Stimulated activated CD4-positive, alpha-beta T cell treated with anti-CD3 and anti-CD28 coated beads, Interleukin-4, amount 100 ng/mL, for 24 hours (primary cell): ENCODE data around the gene MED4.
"Not testable (repeated sequence)": the region's sequence is repeated elsewhere in the genome, so short reads cannot be mapped to it uniquely, and the experiment has no call there.

ENCODE experiments used
- DNase-seq: peaks from one replicate; pipeline ENCODE4 v3.0.0-alpha.2; 2020

MED4 gene

DNA sequence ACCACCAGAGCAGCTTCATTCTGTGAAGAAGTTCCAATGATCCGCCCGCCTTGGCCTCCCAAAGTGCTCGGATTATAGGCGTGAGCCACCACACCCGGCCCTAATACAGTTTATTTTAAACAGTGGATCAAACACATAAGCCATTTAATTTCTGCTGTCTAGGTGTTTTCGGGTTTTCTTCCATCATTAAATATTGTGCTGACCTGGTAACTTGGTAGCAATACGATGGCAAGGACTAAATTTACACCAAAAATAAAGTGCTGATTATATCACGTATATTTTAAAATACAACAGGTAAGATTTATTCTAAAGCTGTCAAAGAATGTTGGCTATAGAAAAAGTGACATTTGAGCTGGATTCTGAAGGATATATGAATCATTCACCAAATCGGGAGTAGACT, 1.3 kb downstream of the MED4 start:
- DNase-seq = no peak

DNA sequence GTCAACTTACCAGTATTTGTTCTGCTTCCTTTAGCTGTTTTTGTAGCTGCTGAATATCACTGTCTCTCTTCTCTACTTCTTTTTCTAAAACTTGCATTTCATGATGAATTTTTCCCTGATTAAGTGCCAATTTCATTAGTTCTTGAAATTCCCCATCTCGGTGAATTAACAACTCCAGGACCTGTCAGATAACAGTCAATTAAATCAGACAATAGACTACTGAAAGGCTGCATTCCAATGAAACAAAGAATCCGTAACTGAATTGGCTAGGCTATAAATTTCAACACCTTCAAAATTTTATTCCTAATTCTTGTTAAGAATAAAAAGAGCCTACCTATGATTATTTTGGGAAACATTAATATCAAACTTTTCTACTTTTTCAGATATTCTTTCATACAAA, 8.6 kb downstream of the MED4 start:
- no peak for DNase-seq

DNA sequence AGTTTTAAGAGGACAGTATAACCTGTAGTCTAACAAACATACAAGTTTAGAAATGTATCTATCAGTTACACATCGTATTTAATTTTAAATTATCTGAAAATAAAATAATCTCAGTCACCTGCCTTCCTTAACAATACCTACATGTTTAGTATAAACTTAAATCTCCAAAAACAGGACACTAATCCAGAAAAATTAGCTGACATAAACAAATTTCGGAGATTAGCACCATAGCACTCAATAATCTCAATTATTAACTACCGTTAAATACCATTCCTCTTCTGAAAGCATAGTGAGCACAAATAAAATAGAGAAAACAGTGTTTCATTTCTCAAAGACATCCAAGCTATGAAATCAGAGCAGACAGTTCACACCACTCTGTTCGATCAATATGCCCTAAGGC, 13.2 kb downstream of the MED4 start:
- DNase-seq = no peak

DNA sequence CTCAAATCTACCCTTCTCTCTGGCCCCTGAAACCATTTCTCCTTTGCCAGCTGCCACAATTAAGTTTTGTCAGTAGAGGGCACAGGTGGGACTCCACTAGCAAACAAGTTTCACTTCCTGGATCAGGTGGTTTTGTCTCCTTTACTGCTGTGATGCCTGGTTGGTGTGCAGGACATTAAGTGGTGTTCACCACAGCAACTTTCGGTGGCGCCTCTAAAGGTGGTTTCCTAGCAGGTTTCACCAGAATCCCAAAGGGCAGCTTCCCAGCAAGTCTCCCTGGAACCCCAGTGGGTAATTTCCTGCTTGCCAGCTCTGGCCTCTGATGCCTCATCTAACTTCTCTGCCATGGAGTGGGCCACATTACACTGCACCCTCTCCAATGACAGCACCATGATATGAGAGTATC, 16.6 kb downstream of the MED4 start:
- DNase-seq = no peak

DNA sequence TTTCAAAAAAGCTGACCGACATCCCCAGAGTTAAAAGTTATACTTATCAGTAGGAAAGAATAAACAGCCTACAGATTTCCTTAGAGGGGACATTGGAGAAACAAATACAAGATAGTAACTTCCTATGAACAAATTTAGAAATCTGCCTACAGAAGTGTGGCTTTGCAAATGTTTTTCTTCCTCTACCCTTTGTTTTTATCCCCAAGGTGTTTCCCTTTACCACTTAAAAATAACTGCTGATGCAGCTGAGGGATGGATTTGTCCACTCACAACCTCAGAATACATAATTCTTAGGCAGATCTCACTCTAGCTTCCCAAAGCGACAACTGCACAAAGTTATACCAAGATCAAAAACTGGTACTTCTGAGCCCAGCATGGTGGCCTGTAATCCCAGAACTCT, 20.9 kb downstream of the MED4 start:
- DNase-seq = no peak

DNA sequence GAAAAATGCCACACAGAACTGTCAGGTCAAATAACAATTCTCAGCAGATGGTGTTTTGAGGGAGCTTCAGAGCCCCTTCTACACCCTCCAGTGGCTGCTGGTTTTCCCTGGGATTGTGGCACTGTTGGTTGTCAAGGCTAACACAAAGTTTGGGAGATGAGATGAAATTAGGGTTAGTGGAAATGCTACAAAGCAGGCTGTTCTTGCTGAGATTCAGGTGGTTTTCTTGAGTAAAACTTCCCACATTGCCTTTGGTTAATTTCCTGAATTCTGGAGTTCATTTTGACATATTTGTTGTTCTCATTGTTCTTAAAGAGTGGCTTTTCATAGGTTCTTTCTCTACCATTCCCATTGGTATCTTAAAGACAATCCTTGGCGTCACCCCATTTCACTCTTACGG, 22.1 kb downstream of the MED4 start:
- DNase-seq = no peak

DNA sequence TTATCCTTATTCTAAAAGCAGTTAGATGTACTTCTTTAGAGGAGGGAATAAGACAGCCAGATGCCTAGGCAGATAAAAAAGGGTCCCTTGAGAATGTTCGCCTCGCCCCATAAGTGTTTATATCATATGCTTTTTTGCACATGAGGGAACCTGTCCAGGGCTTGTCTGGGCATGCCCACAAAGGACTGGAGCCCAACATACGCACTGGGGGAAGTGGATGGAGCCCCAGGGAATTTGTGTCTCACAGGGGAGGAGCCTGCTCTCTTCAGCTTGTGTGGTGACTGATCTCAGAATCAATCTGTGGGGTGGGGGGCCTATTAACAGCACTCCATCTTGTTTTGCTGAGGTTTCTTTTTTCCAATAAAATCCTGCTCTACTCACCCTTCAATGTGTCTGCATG, 22.6 kb downstream of the MED4 start:
- no peak for DNase-seq

DNA sequence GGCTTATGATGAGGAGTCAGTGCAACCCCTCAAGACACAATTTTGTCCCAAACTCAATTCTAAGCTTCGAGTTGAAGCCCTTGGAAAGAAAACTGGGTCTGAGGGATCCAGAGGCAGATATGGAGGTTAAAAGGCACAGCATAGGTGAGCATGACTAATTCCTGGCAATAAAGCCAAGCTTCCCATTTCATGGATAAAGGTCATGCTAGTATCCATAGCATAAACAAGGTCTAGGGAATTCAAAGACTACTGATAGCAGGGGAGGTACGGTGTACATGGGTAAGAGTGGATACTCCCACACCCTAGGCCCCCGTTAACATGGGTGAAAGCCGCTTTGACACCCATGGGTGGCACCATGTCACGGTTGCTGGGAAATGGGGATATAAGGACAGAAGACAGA, 24.0 kb downstream of the MED4 start:
- DNase-seq = no peak

DNA sequence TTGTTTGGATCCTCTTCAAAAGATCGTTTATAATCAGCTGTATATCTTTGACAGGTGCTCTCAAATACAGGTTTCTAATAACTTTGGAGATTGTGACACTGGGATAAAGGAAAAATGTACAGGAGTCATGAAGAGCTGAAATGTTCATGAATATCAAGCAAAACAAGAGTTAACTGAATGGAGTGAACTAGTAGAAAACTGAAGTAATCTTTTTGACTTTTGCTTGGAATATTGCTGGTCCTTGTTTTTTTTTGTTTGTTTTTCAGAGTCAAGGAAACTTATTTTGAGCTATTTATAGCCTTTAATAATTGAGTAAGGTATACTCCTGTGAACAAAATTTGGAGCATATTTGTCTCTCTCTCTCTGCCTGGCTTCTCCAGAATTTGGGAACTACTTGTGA, 25.3 kb downstream of the MED4 start:
- DNase-seq = no peak

DNA sequence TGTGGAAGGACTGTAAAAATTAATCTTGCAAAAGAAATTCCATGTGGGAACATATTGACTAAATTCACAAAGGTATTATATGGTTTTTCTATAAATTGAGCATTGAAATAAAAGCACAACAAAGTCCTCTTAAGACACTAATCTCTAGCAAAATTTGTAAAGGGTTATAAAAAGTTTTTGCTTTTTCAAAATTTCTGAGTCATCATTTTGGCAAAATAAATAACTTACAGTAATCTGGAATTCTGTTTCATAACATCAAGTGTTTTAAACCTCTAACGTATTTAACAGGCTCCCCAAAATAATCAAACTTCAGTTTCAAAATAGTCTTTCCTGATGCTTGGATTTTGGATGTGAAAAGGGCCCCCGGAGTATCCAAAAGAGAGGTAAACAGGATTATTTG, 26.0 kb downstream of the MED4 start:
- no peak for DNase-seq

DNA sequence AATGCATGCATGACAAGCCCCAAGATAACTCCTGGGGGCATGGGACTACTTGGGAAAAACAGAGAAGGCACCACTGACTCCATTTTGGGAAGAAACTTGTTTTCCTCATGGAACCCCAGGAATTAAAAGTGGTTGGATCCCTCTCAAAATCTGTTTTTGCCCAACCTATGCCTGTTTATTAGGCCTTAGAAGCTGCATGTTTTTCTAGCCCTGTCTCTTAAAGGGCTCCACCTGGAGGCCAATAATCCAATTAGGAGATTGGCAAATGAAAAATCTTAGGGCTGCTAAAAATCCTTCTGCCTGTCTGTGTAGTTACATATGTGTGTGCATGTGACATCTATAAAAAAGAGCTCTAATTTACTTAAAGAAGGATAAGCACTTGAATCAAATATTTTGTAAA, 26.9 kb downstream of the MED4 start:
- DNase-seq = no peak

DNA sequence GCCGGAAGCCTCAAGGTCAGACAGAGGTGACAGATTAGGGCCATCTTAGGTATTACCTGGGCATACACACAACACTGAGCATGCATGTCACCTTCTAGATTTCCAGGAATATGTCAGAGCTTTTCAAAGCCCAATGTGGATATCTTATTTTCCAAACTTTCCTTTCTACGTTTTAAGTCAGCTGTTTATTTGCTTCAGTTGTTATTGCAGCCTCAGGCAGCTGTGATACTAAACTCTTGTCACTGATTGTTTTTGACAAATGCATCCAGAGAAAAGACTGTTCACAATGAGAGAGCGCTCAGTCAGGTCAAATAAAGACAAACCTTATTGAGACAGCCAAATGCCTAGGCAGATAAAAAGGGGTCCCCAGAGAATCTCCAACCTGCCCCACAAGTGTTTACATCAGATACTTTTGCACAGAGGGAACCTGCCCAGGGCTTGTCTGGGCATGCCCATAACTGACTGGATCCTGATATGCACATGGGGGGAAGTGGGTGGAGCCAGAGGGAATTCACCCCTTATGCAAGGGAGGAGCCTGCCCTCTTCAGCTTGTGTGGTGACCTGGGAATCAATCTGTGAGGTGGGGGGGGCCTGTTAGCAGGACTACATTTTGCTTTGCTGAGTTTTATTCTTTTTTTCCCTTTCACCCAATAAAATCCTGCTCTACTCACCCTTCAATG, 28.5 kb downstream of the MED4 start:
- DNase-seq = peak; percentile 10

DNA sequence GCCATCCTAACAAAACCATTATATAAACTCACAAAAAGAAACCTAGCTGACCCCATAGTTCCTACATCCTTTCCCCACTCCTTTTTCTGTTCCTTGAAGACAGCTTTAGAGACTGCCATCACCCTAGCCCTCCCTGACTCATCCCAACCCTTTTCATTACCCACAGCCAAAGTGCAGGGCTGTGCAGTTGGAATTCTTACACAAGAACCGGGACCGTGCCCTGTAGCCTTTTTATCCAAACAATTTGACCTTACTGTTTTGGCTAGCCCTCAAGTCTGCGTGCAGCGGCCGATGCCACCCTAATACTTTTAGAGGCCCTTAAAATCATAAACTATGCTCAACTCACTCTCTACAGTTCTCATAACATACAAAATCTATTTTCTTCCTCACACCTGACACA, 35.0 kb downstream of the MED4 start:
- DNase-seq = not testable (repeated sequence)

DNA sequence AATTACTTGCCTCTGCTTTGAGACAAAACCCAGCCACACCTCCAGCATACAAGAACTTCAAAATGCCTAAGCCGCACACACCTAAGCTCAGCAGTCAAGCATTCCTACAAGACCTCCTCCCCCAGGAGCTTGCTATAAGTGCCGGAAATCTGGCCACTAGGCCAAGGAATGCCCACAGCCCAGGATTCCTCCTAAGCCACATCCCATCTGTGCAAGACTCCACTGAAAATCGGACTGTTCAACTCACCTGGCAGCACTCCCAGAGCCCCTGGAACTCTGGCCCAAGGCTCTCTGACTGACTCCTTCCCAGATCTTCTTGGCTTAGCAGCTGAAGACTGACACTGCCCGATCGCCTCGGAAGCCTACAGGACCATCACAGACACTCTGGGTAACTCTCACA, 36.4 kb downstream of the MED4 start:
- DNase-seq = not testable (repeated sequence)

DNA sequence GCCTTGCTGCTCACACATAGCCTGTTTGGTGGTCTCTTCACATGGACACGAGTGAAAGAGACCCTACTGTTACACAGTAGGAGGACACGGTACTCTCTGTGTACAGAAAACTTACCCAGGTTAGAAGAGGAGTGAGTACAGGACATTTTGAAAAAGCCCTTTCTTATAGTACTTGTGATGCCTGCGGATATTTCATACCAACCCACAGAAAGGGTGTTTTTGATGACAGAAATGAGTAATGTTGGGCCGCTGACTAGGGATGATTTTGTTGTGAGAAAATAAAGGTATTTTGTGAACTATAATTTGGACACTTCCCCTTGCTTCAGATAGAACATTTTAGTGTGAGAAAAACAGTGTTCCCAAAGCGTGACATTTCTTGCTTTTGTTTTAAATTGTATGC, 39.2 kb downstream of the MED4 start:
- no peak for DNase-seq

DNA sequence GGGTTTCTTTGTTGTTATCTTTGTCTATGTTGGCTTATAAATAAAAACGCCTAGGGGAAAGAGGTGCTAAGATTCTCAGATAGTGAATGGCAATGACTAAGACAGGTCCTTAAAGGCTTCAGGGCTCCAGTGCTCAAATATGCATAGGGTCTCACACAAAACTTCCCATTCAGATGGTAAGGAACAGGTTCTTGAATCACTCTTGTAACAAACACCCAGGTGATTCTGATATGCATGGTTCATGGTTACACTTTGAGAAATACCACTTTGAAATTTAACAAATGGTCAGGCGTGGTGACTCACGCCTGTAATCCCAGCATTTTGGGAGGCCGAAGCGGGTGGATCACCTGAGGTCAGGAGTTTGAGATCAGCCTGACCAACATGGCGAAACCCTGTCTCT, 40.3 kb downstream of the MED4 start:
- no peak for DNase-seq

DNA sequence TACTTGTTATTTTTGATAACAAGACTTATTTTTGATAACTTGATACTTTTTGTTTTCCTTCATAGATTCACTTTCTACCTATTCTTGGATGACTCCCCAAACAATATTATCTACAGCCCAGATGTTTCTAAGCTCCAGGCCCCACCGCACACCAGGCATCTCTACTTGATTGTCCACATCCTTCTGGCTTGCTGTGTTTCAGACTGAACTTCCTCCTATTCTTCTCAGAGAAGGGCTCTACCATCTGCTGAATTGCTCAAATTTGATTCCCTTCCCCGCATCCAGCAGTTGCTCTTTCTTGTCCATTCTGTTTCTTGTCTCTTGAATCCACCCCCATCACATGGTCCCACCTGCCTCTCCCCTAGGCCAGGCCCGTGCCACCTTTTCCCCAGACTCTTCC, 44.4 kb downstream of the MED4 start:
- DNase-seq = no peak

DNA sequence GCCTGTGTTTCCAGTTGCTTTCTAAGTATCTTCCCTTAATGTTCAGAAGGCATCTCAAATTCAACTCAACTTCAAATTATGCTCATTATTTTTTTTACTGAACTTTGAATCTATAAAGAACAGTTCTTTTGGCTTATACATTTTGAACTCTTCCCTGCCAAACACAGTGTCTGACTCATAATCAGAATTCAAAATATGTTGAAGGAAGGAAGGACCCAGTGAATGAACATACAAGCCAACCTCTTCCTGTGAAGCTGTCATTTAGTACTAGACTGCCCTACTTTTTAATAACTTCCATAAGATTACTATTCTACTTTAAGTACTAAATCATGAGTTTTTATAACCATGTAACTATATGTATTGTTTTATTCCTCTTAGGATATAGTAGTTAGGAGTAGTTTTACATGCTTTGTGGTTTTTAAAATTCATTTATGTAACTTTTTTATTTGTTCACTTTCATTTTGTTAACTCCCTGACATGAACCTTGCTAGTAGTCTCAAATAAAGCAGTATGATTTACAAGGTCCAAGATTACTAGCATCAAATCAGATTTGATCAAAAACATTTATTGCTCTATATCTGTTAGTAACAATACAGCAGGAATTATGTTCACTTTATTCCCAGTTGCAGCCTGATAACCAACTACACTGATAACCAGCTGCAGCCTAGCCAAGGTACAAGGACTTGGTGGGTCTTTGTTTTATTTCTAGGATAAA, 51.0 kb downstream of the MED4 start:
- DNase-seq = no peak

DNA sequence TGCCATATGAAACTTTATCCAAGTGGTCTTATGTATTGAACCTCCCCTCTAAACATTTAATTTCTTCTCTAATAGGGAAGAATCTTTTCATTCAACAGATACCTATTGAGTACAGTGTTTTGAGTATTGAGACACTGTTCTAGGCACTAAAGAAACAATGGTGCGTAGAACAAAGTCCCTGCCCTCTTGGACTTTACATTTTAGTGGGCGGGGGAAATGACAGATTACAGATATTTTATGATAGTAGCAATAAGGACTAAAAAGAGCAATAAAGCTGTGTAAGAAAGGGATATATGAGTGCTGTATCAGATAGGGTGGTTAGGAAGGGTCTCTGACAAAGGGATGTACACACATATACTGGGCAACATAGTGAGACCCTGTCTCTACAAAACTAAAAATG, 52.0 kb downstream of the MED4 start:
- DNase-seq = no peak

DNA sequence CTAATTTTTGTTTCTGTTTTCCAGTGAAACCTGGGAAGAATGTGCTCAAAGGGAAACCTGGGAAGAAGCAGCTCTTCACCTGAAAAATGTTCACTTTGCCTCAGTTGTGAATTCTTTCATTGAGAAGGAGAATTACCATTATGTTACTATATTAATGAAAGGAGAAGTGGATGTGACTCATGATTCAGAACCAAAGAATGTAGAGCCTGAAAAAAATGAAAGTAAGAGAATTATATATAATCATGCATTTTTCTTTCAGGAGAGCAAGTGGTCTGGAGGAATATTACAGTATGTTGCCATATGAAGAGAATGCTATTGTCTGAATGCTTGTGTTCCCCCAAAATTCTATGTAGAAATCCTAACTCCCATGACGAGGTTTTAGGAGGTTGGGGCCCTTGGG, 54.0 kb downstream of the MED4 start:
- DNase-seq = no peak

DNA sequence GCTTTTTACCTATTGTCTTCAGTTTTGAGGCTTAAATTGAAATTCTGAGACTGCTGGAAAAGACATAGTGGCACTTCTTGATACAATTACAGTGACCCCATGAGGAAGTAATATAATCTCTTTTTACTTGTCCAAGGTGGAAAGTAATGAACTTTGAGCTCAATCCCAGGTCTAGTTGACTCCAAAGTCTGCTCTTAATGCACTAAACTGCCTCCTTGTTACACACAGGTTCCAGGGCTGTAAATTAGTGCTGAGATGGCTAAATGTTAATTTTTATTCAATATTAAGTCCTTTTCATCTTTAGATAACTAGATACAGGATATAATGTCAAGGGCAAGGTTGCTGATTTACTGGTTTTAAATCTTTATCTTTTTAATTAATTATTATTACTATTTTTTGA, 54.9 kb downstream of the MED4 start:
- DNase-seq = no peak

DNA sequence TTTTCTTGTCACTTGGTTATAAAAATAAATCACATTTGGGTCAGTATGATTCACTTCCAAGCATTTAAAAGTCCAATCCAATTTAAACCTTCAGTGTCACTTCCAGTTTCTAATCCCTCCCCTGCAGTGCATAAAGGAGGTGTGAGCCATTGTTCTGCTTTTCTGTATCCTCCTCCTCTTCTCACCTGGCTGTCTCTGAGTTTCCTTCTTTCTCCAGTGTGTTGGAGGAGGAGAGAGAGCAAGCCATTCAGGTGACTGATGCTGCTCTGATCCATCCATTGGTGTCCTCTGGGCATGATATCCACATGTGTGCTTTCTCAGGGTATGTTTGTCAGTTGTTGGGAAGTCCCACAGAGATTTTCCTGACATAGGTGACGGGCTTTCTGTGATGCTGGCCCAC, 56.1 kb downstream of the MED4 start:
- DNase-seq = no peak

DNA sequence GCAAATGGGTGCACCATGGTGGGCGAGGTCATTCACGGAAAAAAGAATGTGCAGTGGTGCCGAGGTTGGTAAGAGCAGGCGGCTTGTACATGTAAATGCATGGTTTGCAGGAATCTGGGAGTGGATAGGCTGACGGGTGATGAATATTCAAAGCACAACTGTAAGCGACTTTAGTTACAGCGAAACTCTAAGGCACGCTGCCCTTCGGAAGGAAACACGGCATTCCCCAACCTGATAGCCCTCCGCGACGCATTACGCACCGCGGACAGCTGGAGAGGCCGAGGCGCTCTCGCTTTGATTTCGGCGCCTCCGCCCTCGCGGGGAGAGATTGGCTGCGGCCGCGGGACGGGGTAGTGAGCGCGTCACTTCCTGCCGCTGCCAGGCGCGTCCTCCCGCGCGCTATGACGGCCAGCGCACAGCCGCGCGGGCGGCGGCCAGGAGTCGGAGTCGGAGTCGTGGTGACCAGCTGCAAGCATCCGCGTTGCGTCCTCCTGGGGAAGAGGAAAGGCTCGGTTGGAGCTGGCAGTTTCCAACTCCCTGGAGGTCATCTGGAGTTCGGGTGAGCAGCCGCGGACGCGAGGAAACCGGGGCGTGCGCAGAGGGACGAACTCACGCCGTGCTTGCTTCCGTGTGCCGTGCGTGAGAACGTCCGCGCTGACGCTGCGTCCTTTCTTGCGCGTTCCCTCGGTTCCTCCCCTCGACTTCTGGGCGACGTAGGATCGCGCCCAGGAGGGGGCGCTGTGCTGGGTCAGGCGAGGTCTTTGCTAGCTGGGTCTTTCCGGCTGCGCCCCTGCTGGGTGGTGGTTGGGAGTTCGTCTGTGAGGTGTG, 57.3 kb downstream of the MED4 start, which contains the start of gene NUDT15:
TSS of gene NUDT15 (plus strand) at position 381 of the 828 bp plus-strand sequence. CDS start at position 402, 21 bp downstream.
- peak; percentile 95 for DNase-seq

DNA sequence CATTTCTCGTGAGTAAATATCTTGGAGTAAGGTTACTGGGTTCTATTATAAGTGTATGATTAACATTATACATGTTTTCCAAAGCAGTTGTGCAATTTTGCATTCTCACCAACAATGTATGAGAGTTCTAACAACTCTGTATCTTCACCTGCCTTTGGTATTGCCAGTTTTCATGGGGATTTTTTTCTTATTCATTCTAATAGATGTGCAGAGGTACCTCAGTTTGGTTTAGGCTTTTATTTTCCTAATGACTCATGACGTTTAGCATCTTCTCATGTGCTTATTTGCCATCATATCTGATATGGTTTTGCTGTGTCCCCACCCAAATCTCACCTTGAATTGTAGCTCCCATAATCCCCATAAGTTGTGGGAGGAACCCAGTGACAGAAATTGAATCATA, 65.0 kb downstream of the MED4 start:
- no peak for DNase-seq
